GM12878 (cell line): ENCODE measurements around the gene ALAS1. TPM values are rescaled to one million over a fixed set of nuclear protein-coding genes. Genes with fewer than 3 reads are reported as not detected.

ENCODE experiments used
- ATAC-seq: fragments of 200-7000 bp; cut with Tn5 transposase; 3 replicates; pipeline ENCODE4 v1.9.1; 2020; ENCODE audit warnings: mild to moderate bottlenecking, moderate library complexity
- BruUV-seq: library from RNA; stranded (reverse); fragments of 400-500 nt; replicated peaks from 2 replicates; lab custom pipeline; 2021; lab: Mats Ljungman, UMichigan
- CTCF ChIA-PET: fragments of 300-600 bp; sonication (Branson Sonifier 250); formaldehyde crosslinking; extraction: SDS; loops from one replicate; lab custom pipeline; 2021; ENCODE audit warnings: inconsistent platforms; lab: Yijun Ruan, JAX
- POLR2A ChIA-PET: fragments of 350-600 bp; formaldehyde crosslinking; extraction: SDS; loops from one replicate; lab custom pipeline; 2021; ENCODE audit warnings: inconsistent platforms; lab: Charles Lee
- RAD21 ChIA-PET: fragments of 300-600 bp; sonication (Branson Sonifier 250); formaldehyde crosslinking; loops from one replicate; lab custom pipeline; 2023; ENCODE audit warnings: antibody characterized with exemption; ENCODE audit not compliant: unreplicated experiment; lab: Charles Lee
- SMC1A ChIA-PET: fragments of 300-600 bp; sonication (Branson Sonifier 250); formaldehyde crosslinking; loops from one replicate; lab custom pipeline; 2023; ENCODE audit not compliant: unreplicated experiment, uncharacterized antibody; lab: Charles Lee
- DNase-seq: peaks from one replicate; pipeline ENCODE4 v3.0.0-alpha.2; 2011; ENCODE audit warnings: low read depth, low spot score
- FAIRE-seq: peaks from 3 replicates; lab custom pipeline; 2011; peaks lifted over from hg19 to GRCh38; lab: Jason Lieb, UNC
- H2AFZ ChIP-seq: 2 replicates; pipeline ENCODE4 v1.6.0; 2011; ENCODE audit warnings: low read depth, low read length, control low read depth; ENCODE audit not compliant: control insufficient read depth
- H3K27ac ChIP-seq: 2 replicates; pipeline ENCODE4 v1.5.1; 2011; ENCODE audit warnings: control low read depth; ENCODE audit not compliant: control insufficient read depth, insufficient read depth
- H3K27me3 ChIP-seq, 2 experiments: replicated peaks in 1 of 2; 2 replicates each; pipeline versions ENCODE4 v1.6.0 to v1.6.1; 2011; ENCODE audit warnings: low read length in 1 of 2; ENCODE audit not compliant: control insufficient read depth in 2 of 2, insufficient read depth in 2 of 2
- H3K36me3 ChIP-seq, 2 experiments: 2 replicates each; pipeline ENCODE4 v1.5.1; 2011; ENCODE audit warnings: low read length in 1 of 2; ENCODE audit not compliant: control insufficient read depth in 2 of 2, insufficient read depth in 2 of 2
- H3K4me1 ChIP-seq: 2 replicates; pipeline ENCODE4 v1.6.1; 2011; ENCODE audit warnings: mild to moderate bottlenecking, low read length, moderate library complexity, mixed read lengths; ENCODE audit not compliant: control insufficient read depth, insufficient read depth
- H3K4me2 ChIP-seq: 2 replicates; pipeline ENCODE4 v1.6.0; 2011; ENCODE audit warnings: control low read depth; ENCODE audit not compliant: control insufficient read depth, insufficient read depth
- H3K4me3 ChIP-seq: fragments of 200-600 bp; sonication (generic); 2 replicates; pipeline ENCODE4 v1.5.1; 2016
- H3K79me2 ChIP-seq: 2 replicates; pipeline ENCODE4 v1.6.0; 2011; ENCODE audit warnings: low read length; ENCODE audit not compliant: control insufficient read depth, insufficient read depth
- H3K9ac ChIP-seq: 2 replicates; pipeline ENCODE4 v1.8.0; 2011; ENCODE audit warnings: low read length, control low read depth, mixed read lengths; ENCODE audit not compliant: control insufficient read depth, insufficient read depth
- H3K9me3 ChIP-seq: replicated peaks from 3 replicates; pipeline ENCODE4 v1.5.1; 2011; ENCODE audit warnings: mild to moderate bottlenecking, low read length; ENCODE audit not compliant: control insufficient read depth, insufficient read depth
- H4K20me1 ChIP-seq: 2 replicates; pipeline ENCODE4 v1.6.0; 2011; ENCODE audit not compliant: control insufficient read depth, insufficient read depth
- CHD2 ChIP-seq: IDR thresholded peaks from 2 replicates; pipeline ENCODE4 v1.6.1; 2011; ENCODE audit warnings: low read depth, low read length, improper control_type of control experiment, borderline replicate concordance
- HCFC1 ChIP-seq: fragments of 150-350 bp; IDR thresholded peaks from 2 replicates; pipeline ENCODE4 v1.6.1; 2014; ENCODE audit warnings: low read length
- IRF5 ChIP-seq: fragments of 450-650 bp; IDR thresholded peaks from 2 replicates; pipeline ENCODE4 v1.6.1; 2017; ENCODE audit warnings: borderline replicate concordance
- PRDM15 ChIP-seq: fragments of 450-650 bp; formaldehyde crosslinking; IDR thresholded peaks from 2 replicates; pipeline ENCODE4 v1.4.0; 2020; ENCODE audit warnings: mild to moderate bottlenecking, moderate library complexity
- RAD51 ChIP-seq: fragments of 450-650 bp; IDR thresholded peaks from 2 replicates; pipeline ENCODE4 v1.6.1; 2016; ENCODE audit warnings: moderate library complexity, mild to moderate bottlenecking, inconsistent platforms
- SREBF1 ChIP-seq: IDR thresholded peaks from 2 replicates; pipeline ENCODE4 v1.6.1; 2012; ENCODE audit warnings: mild to moderate bottlenecking, low read length
- TCF3 ChIP-seq: IDR thresholded peaks from 2 replicates; pipeline ENCODE4 v1.6.1; 2012; ENCODE audit warnings: low read depth, mild to moderate bottlenecking, low read length, borderline replicate concordance; ENCODE audit not compliant: insufficient read depth
- WGBS: methylation state at CpG from one replicate; pipeline ENCODE4 v1.1.6; 2016; ENCODE audit warnings: low lambda C conversion rate; ENCODE audit not compliant: insufficient replicate concordance, insufficient coverage; ENCODE audit errors: missing lambda C conversion rate; 5-methylcytosine and 5-hydroxymethylcytosine counted together
- in situ Hi-C: fragments of 300-500 bp; cut with MboI; formaldehyde crosslinking; loops from 9 replicates; pipeline ENCODE4 v1.14.3; 2018; ENCODE audit warnings: mixed read lengths
- intact Hi-C: fragments of 100-400 bp; cut with micrococcal nuclease; formaldehyde crosslinking; loops from one replicate; pipeline ENCODE4 v1.14.2; 2022; ENCODE audit not compliant: unreplicated experiment
- polyA plus RNA-seq, 11 experiments: library from polyadenylated mRNA; depleted of rRNA in 4 of 11; unstranded in 6 of 11; stranded (reverse) in 5 of 11; fragments of >200 nt; fragmentation: Nextera tagmentation in 4 of 11; fragmentation: Illumina TruSeq in 1 of 11; extraction: Ambion mirVana in 4 of 11; extraction: Trizol in 1 of 11; gene quantifications; 1 replicate in 1 of 11; 2 replicates in 10 of 11; pipeline versions ENCODE4 v1.2.1 to v1.2.3, GENCODE V29; 2011 to 2016; ENCODE audit warnings: inconsistent platforms in 2 of 11, missing spikeins in 2 of 11, low read depth in 1 of 11
- total RNA-seq, 4 experiments: library from RNA; depleted of rRNA in 3 of 4; stranded (reverse); fragments of >200 nt in 3 of 4; fragmentation: Illumina TruSeq in 1 of 4; extraction: Trizol in 1 of 4; gene quantifications; 2 replicates each; pipeline versions ENCODE4 v1.2.1 to v1.2.3, GENCODE V29; 2013 to 2021
- TF ChIP-seq, protein P1 (sequence below): fragments of 450-650 bp; IDR thresholded peaks from 2 replicates; pipeline ENCODE4 v1.6.1; 2016; ENCODE audit warnings: mild to moderate bottlenecking
- TF ChIP-seq, protein P2 (sequence below): IDR thresholded peaks from 2 replicates; pipeline ENCODE4 v1.6.1; 2012; ENCODE audit warnings: low read depth, low read length, improper control_type of control experiment
- TF ChIP-seq, protein P3 (sequence below): fragments of 450-650 bp; conservative IDR thresholded peaks from 2 replicates; pipeline ENCODE4 v1.6.1; 2017; ENCODE audit warnings: mild to moderate bottlenecking, moderate library complexity

Gene ALAS1
- total and polyA plus RNA-seq, 10 of the 15 experiments (the other 5 are each of a cell fraction or from before 2014, with no cell fraction given) = 69.9 to 115 (median 94.1) TPM

GRCh38 chr3:52232279-52233107 lies 34.5 kb downstream of the ALAS1 start:
- peaks cover 13% of the 10 kb centered on the region for H3K4me1 ChIP-seq
- peak; percentile 6; the same call in 2 of the 3 replicates for ATAC-seq
- intact Hi-C loops = no loop called here
- H3K79me2 ChIP-seq = peaks cover 11% of the 10 kb centered on the region
- ChIA-PET POLR2A (interaction anchor here (0.6 to 2.4 kb wide), 9 partner anchors 12 to 180 kb away, joined by 3 to 8 read pairs (median 3); partner anchors contain the start of gene WDR82), CTCF (interaction anchor here (0.6 to 5.7 kb wide), 30 partner anchors 8 to 231 kb away, joined by 3 to 91 read pairs (median 4); partner anchors contain the start of genes GLYCTK and WDR82), SMC1A (interaction anchor here (0.6 to 2.9 kb wide), 12 partner anchors 9 to 214 kb away, joined by 3 to 36 read pairs (median 6); partner anchors contain the start of gene WDR82), RAD21 (interaction anchor here (0.5 to 3.1 kb wide), 18 partner anchors 8 to 214 kb away, joined by 3 to 30 read pairs (median 6); partner anchors contain the start of genes GLYCTK, POC1A, PPM1M and WDR82)
- peak overlapping the region; percentile 35 for H3K4me2 ChIP-seq
- in situ Hi-C loops = loop anchor here (5.0 kb wide), 1 partner anchor 110 kb away; no protein-coding TSS in a partner anchor
- no peak overlapping the region for H3K9ac ChIP-seq
- no peak overlapping the region for H2AFZ ChIP-seq
- no peak overlapping the region for H3K27ac ChIP-seq
- H3K27me3 ChIP-seq = no peaks in the 10 kb centered on the region
- no peaks in the 10 kb centered on the region for H4K20me1 ChIP-seq
- WGBS = 78% methylated on average over 28 of the region's 28 CpGs
- DNase-seq = no peak
- no TSS peak for BruUV-seq
- H3K36me3 ChIP-seq = peaks cover 14 to 27% of the 10 kb centered on the region in 2 experiments
- no peaks in the 10 kb centered on the region for H3K9me3 ChIP-seq
- no peak for FAIRE-seq
- no peak overlapping the region for H3K4me3 ChIP-seq
- no peak for TF ChIP-seq HCFC1
- no peak for TF ChIP-seq SREBF1
- TF ChIP-seq, protein P1, sequence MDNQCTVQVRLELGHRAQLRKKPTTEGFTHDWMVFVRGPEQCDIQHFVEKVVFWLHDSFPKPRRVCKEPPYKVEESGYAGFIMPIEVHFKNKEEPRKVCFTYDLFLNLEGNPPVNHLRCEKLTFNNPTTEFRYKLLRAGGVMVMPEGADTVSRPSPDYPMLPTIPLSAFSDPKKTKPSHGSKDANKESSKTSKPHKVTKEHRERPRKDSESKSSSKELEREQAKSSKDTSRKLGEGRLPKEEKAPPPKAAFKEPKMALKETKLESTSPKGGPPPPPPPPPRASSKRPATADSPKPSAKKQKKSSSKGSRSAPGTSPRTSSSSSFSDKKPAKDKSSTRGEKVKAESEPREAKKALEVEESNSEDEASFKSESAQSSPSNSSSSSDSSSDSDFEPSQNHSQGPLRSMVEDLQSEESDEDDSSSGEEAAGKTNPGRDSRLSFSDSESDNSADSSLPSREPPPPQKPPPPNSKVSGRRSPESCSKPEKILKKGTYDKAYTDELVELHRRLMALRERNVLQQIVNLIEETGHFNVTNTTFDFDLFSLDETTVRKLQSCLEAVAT = peak; percentile 71; the same call in 1 of the 2 replicates
- no peak for TF ChIP-seq PRDM15 (CRISPR knock-in tag)
- no peak for TF ChIP-seq TCF3
- no peak for TF ChIP-seq CHD2
- TF ChIP-seq, protein P2, sequence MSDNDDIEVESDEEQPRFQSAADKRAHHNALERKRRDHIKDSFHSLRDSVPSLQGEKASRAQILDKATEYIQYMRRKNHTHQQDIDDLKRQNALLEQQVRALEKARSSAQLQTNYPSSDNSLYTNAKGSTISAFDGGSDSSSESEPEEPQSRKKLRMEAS = no peak
- TF ChIP-seq, protein P3, sequence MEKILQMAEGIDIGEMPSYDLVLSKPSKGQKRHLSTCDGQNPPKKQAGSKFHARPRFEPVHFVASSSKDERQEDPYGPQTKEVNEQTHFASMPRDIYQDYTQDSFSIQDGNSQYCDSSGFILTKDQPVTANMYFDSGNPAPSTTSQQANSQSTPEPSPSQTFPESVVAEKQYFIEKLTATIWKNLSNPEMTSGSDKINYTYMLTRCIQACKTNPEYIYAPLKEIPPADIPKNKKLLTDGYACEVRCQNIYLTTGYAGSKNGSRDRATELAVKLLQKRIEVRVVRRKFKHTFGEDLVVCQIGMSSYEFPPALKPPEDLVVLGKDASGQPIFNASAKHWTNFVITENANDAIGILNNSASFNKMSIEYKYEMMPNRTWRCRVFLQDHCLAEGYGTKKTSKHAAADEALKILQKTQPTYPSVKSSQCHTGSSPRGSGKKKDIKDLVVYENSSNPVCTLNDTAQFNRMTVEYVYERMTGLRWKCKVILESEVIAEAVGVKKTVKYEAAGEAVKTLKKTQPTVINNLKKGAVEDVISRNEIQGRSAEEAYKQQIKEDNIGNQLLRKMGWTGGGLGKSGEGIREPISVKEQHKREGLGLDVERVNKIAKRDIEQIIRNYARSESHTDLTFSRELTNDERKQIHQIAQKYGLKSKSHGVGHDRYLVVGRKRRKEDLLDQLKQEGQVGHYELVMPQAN = no peak
- no peak for TF ChIP-seq IRF5
- TF ChIP-seq RAD51 = no peak
